ENCODE results near the gene ZNF888.
"Not testable (repeated sequence)": the region's sequence is repeated elsewhere in the genome, so short reads cannot be mapped to it uniquely, and the experiment has no call there.

ZNF888 gene

GRCh38 chr19:52941523-52941922, 18.3 kb upstream of the ZNF888 start:
- not testable (repeated sequence) for DNase-seq

DNA sequence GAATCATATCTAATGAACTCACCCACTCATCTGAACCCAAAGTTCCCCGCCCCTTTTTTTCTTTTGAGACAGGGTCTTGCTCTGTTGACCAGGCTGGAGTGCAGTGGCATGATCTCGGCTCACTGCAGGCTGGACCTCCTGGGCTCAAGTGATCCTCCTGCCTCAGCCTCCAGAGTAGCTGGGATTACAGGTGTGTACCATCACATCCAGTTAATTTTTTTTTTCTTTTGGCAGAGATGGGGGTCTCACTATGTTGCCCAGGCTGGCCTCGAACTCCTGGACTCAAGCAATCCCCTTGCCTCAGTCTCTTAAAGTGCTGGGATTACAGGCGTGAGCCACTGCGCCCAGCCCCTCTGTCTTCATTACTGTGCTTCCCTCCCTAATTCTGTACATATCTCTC, 17.7 kb upstream of the ZNF888 start:
- not testable (repeated sequence) for DNase-seq

- no peak for DNase-seq
Observed at GRCh38 chr19:52938761-52939160, 15.5 kb upstream of the ZNF888 start.

DNA sequence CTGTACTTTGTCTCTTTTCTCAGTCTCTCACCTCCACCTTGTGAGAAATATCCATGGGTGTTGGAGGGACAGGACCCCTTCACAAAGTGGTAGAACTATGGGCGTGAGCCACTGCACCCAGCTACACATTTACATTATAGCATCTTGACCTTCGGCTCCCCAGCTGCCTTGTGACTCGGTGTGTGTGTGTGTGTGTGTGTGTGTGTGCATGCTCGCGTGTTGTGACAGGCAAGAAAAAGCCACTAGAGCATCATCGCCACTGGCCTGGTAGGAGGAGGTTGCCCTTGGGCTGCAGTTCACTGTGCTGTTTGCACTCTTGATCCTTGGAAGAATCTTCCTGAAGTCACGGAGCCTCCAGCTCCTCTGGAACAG, 13.7 kb upstream of the ZNF888 start:
- no peak for DNase-seq

GRCh38 chr19:52936151-52936953, 13.1 kb upstream of the ZNF888 start:
- peak; percentile 12 to 51 (median 47) for DNase-seq

DNA sequence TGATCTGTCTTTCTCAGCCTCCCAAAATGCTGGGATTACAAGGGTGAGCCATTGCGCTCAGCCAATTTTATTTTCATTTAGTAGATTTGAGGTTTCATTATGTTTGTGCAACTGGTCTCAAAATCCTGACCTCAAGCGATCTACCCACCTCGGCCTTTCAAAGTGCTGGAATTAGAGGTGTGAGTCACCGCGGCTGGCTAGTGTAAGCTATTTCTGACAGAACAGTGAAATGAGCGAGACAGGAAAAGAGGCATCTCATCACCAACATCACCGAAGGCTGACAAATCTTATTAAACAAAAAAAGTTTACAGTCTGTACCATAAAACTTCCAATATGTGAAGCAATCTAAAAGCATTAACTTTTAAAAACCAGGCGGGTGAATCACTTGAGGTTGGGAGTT, 12.2 kb upstream of the ZNF888 start:
- peak; percentile 51 to 72 (median 57) for DNase-seq

DNA sequence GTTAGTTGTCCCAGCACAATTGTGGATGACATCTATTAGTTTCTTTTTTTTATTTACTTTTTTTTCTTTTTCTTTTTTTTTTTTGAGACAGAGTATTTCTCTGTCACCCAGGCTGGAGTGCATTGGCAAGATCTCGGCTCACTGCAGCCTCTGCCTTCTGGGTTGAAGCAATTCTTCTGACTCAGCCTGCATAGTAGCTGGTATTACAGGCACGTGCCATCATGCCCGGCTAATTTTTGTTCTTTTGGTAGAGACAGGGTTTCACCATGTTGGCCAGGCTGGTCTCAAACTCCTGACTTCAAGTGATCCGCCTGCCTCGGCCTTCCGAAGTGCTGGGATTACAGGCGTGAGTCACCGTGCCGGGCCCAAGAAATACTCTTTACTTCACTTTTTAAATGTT, 1.4 kb upstream of the ZNF888 start:
- peak in 3 of 4 experiments; percentile 41 to 47 (median 45) for DNase-seq

GRCh38 chr19:52923778-52924593, 758 bp upstream of the ZNF888 start:
- DNase-seq = peak; percentile 89 to 95 (median 94)

GRCh38 chr19:52917531-52917930, 5.7 kb downstream of the ZNF888 start:
- DNase-seq = no peak

DNA sequence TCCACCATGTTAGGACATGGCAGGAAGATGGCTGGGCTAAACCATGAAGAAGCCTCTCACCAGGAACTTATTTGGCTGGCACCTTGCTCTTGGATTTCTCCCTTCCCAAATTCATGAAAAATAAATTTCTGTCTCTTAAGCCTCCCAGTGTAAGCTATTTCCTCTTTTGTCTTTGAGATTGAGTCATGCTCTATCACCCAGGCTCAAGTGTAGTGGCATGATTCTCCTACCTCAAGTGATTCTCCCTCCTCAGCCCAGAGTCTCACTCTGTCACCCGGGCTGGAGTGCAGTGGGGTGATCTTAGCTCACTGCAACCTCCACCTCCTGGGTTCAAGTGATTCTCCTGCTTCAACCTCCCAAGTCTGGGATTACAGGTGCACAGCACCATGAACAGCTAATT, 12.6 kb downstream of the ZNF888 start:
- peak in 2 of 4 experiments; percentile 3 to 14 for DNase-seq

GRCh38 chr19:52904052-52904780, 19.0 kb downstream of the ZNF888 start:
- DNase-seq = not testable (repeated sequence)

- no peak for DNase-seq
Observed at GRCh38 chr19:52901842-52902241, 21.4 kb downstream of the ZNF888 start.

GRCh38 chr19:52898596-52898995, 24.6 kb downstream of the ZNF888 start:
- DNase-seq = not testable (repeated sequence)

GRCh38 chr19:52898101-52898500, 25.1 kb downstream of the ZNF888 start:
- no peak for DNase-seq

- DNase-seq = peak; percentile 96 to 99 (median 98)
Observed at GRCh38 chr19:52897138-52897935, 25.9 kb downstream of the ZNF888 start, which contains the start of gene ZNF320. ZNF320 (minus strand) TSS chr19:52897635; CDS start chr19:52890255, 7,380 bp downstream.

DNA sequence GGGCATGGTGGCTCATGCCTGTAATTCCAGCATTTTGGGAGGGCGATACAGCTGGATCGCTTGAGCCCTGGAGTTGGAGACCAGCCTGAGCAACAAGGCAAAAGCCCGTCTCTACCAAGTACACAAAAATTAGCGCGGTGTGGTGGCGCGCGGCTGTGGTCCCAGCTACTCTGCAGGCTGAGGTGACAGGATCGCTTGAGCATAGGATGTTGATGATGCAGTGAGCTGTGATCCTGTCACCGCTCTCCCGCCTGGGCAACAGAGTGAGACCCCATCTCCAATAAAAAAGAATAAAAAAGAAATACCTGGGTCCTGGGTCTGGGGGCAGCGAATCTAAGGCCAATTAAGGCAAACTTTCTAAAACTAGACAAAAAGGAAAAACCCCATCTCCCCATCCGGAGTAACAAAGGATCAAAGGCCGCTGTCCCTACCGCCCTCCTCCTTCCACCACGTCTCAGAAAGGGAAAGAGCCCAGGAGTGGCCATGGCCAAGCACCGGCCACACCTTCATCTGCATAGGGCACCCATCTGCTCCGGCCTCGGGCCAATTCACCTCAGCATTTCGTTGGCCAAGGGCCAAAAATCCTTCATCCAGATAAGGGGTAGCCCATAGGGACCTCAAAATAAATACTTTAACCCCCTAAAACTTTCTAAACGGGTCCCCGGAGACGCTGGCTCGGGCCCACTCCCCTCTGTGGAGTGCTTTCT, 26.6 kb downstream of the ZNF888 start:
- peak; percentile 28 to 49 (median 32) for DNase-seq

- DNase-seq = no peak
Observed at GRCh38 chr19:52891336-52891735, 31.9 kb downstream of the ZNF888 start.

GRCh38 chr19:52889931-52890330, 33.3 kb downstream of the ZNF888 start:
- no peak for DNase-seq

DNA sequence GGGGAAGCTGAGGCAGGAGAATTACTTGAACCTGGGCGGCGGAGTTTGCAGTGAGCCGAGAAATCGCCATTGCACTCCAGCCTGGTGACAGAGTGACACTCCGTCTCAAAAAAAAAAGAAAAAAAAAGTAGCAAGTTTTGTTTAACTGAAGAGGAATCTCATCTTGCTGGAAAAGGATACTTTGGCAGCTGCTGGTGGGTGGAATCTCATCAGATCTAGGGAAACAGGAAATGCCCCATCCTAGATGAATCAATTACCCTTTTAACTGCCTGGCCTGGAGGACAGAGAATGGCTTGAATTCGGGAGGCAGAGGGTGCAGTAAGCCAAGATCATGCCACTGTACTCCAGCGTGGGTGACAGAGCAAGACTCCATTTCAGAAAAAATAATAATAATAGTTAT, 34.2 kb downstream of the ZNF888 start:
- no peak for DNase-seq

GRCh38 chr19:52880895-52881389, 42.3 kb downstream of the ZNF888 start:
- DNase-seq = no peak

GRCh38 chr19:52872996-52873395, 50.2 kb downstream of the ZNF888 start:
- not testable (repeated sequence) for DNase-seq

Measured in suppressor macrophage (primary cell).